GM15510 (cell line): ENCODE results near the gene XRCC5.

Experiments
- POLR2A ChIP-seq: IDR thresholded peaks from 3 replicates; pipeline ENCODE4 v1.6.1; 2011; ENCODE audit warnings: borderline replicate concordance; ENCODE audit not compliant: insufficient read length; ENCODE audit errors: extremely low read depth

XRCC5 gene

GRCh38 chr2:216155954-216156353 is 46.8 kb downstream of the XRCC5 start:
- no peak for TF ChIP-seq POLR2A

GRCh38 chr2:216156822-216157221 is 47.7 kb downstream of the XRCC5 start:
- TF ChIP-seq POLR2A, result no peak

- no peak for TF ChIP-seq POLR2A
These were observed 50.0 kb downstream of the XRCC5 start for GRCh38 chr2:216159144-216159543.

- TF ChIP-seq POLR2A, result no peak
These were observed 50.5 kb downstream of the XRCC5 start for GRCh38 chr2:216159646-216160045.

GRCh38 chr2:216160786-216161185 is 51.6 kb downstream of the XRCC5 start:
- TF ChIP-seq POLR2A, result no peak

GRCh38 chr2:216161967-216162366 is 52.8 kb downstream of the XRCC5 start:
- TF ChIP-seq POLR2A, result no peak

GRCh38 chr2:216163518-216163917 is 54.4 kb downstream of the XRCC5 start:
- TF ChIP-seq POLR2A, result no peak

GRCh38 chr2:216164087-216164486 is 54.9 kb downstream of the XRCC5 start:
- TF ChIP-seq POLR2A, result no peak

GRCh38 chr2:216164576-216164975 is 55.4 kb downstream of the XRCC5 start:
- TF ChIP-seq POLR2A, result no peak

GRCh38 chr2:216165711-216166110 is 56.6 kb downstream of the XRCC5 start:
- TF ChIP-seq POLR2A, result no peak

GRCh38 chr2:216169087-216169486 is 59.9 kb downstream of the XRCC5 start:
- TF ChIP-seq POLR2A, result no peak

- no peak for TF ChIP-seq POLR2A
These were observed 61.1 kb downstream of the XRCC5 start for GRCh38 chr2:216170076-216170763.

- TF ChIP-seq POLR2A, result no peak
These were observed 61.9 kb downstream of the XRCC5 start for GRCh38 chr2:216171011-216171410.

GRCh38 chr2:216172493-216172892 is 63.3 kb downstream of the XRCC5 start:
- TF ChIP-seq POLR2A, result no peak

GRCh38 chr2:216179015-216179414 is 69.9 kb downstream of the XRCC5 start:
- TF ChIP-seq POLR2A, result no peak

- no peak for TF ChIP-seq POLR2A
These were observed 72.2 kb downstream of the XRCC5 start for GRCh38 chr2:216181351-216181750.
